ENCODE results near the gene TMEM63A.

TMEM63A gene

GRCh38 chr1:225885336-225885735 is 3.2 kb upstream of the TMEM63A start:
- H3K4me3 ChIP-seq (replicated peaks; ENCODE audit: low read depth, low read length): no peak overlapping the region
- TF ChIP-seq CTCF (IDR thresholded peaks at IDR 0.05; ENCODE audit: low read depth, low read length, missing control alignments): no peak
- no peak for DNase-seq (ENCODE audit: extremely low read depth, low read depth)

GRCh38 chr1:225883616-225884265 is 1.6 kb upstream of the TMEM63A start:
- no peak for TF ChIP-seq CTCF (IDR thresholded peaks at IDR 0.05; ENCODE audit: low read depth, low read length, missing control alignments)
- H3K4me3 ChIP-seq (replicated peaks; ENCODE audit: low read depth, low read length): no peak overlapping the region
- no peak for DNase-seq (ENCODE audit: extremely low read depth, low read depth)

- H3K4me3 ChIP-seq (replicated peaks; ENCODE audit: low read depth, low read length): peak overlapping the region; percentile 62
- DNase-seq (ENCODE audit: extremely low read depth, low read depth): no peak
- TF ChIP-seq CTCF (IDR thresholded peaks at IDR 0.05; ENCODE audit: low read depth, low read length, missing control alignments): no peak
Observed at GRCh38 chr1:225882694-225883615, 775 bp upstream of the TMEM63A start.

- DNase-seq (ENCODE audit: extremely low read depth, low read depth): no peak
- no peak for TF ChIP-seq CTCF (IDR thresholded peaks at IDR 0.05; ENCODE audit: low read depth, low read length, missing control alignments)
- peak overlapping the region; percentile 62 for H3K4me3 ChIP-seq (replicated peaks; ENCODE audit: low read depth, low read length)
Observed at GRCh38 chr1:225881081-225881958, 860 bp downstream of the TMEM63A start.

- no peak for TF ChIP-seq CTCF (IDR thresholded peaks at IDR 0.05; ENCODE audit: low read depth, low read length, missing control alignments)
- peak overlapping the region; percentile 62; the same call in 1 of the 2 replicates for H3K4me3 ChIP-seq (replicated peaks; ENCODE audit: low read depth, low read length)
- DNase-seq (ENCODE audit: extremely low read depth, low read depth): no peak
Observed at GRCh38 chr1:225880636-225881035, 1.5 kb downstream of the TMEM63A start.

- no peak for DNase-seq (ENCODE audit: extremely low read depth, low read depth)
- TF ChIP-seq CTCF (IDR thresholded peaks at IDR 0.05; ENCODE audit: low read depth, low read length, missing control alignments): no peak
- H3K4me3 ChIP-seq (replicated peaks; ENCODE audit: low read depth, low read length): no peak overlapping the region
Observed at GRCh38 chr1:225880222-225880588, 2.0 kb downstream of the TMEM63A start.
